ENCODE results near the gene COMMD9.

COMMD9 gene

DNA sequence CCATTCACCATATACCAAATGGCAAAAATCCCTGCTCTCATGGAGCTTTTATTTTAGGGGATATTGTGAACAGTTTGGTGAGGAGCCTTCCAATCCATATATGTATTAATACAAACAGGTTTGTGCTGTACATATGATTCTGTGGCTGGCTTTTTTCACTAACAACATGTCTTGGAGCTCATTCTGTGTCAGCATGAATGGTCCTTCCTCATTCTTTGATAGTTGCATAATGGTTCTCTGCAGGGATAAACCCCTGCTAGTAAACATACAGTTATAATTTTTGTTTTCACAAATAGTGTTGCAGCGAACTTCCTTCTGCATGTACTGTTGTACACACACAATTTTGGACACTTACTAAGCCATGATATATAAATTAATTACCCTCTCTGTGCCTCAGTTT is 15.1 kb upstream of the COMMD9 start:
- no peak overlapping the region for H3K4me3 ChIP-seq (ENCODE audit: low read length)
- DNase-seq (ENCODE audit: low read depth, low spot score) = no peak

GRCh38 chr11:36300650-36301049 is 11.4 kb upstream of the COMMD9 start:
- H3K4me3 ChIP-seq (ENCODE audit: low read length) = no peak overlapping the region
- DNase-seq (ENCODE audit: low read depth, low spot score) = no peak

DNA sequence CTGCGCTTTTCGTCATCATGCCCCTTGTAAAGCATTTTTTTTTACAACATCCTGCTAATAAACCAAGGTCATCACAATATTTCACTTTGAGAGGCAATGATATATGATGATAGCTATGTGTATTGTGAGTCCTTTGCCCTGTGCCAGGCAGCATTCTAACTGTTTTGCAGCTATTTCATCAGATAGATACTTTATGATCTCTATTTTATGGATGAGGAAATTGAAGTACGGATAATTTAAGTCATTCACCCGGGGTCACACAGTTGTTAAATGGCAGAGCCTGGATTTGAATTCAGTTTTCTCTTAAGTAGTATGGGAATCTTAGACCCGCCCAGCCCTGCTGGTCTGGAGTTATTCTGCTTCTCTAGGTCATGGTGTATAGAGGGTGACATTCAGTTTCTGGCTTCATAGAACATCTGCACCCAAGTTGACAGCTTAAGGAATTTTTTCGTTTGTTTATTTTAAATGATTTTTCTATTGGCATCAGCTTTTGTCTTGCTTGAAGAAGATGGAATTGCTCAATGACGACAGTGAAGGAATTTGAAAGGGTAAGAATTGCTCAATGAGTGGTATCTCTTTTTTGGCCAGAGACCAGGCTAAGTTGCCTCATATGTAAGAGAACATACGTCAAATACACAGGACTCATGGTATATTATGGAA is 7.8 kb upstream of the COMMD9 start:
- DNase-seq (ENCODE audit: low read depth, low spot score) = no peak
- H3K4me3 ChIP-seq (ENCODE audit: low read length) = no peak overlapping the region

DNA sequence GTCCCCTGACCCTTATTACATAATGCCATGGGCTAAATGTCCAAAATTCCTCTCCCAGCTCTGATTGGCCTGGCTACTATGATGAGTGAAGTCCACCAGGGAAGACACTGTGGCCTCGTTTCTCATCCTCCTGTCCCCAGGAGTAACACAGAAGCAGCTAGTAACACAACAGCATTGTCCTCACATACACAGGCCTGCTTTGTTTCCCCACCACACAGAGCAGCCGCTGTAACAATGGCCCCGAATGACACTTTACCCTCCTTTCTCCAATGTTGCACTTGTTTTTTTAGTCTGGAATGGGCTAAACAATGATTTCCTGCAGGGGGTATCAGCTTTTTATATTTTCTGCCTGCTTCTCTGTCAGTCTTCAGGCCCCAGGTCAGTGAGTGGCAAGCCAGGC is 6.7 kb upstream of the COMMD9 start, which contains the start of gene PRR5L:
PRR5L (plus strand) TSS at position 363 of the 400 bp plus-strand sequence. CDS start 104,834 bp downstream, outside the sequence.
- H3K4me3 ChIP-seq (ENCODE audit: low read length) = no peak within 1 kb of the TSS
- DNase-seq (ENCODE audit: low read depth, low spot score) = no peak

DNA sequence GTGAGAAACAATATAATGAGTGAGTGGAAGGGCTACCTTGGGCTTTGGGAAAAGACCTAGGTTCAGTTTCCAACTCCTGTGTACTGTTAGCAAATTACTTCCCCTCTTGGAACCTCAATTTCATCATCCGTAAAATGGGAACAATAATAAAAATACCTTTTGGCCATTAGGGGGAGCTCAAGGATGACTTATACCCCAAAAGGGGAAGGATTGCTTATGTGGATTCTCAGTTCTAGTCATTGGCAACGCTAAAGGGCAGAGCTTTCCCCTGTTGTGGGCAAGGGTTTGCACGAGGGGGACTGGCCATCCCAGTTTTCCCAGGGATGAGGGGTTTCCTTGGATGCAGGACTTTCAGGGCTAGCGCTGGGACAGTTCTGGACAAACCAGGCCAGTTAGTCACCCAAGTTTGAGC is 3.1 kb upstream of the COMMD9 start:
- peak; percentile 64 for DNase-seq (ENCODE audit: low read depth, low spot score)
- no peak overlapping the region for H3K4me3 ChIP-seq (ENCODE audit: low read length)

GRCh38 chr11:36288442-36289225 is 590 bp downstream of the COMMD9 start:
- H3K4me3 ChIP-seq (ENCODE audit: low read length) = peak overlapping the region; percentile 90
- DNase-seq (ENCODE audit: low read depth, low spot score) = no peak

GRCh38 chr11:36282926-36283325 is 6.3 kb downstream of the COMMD9 start:
- H3K4me3 ChIP-seq (ENCODE audit: low read length) = no peak overlapping the region
- DNase-seq (ENCODE audit: low read depth, low spot score) = no peak

DNA sequence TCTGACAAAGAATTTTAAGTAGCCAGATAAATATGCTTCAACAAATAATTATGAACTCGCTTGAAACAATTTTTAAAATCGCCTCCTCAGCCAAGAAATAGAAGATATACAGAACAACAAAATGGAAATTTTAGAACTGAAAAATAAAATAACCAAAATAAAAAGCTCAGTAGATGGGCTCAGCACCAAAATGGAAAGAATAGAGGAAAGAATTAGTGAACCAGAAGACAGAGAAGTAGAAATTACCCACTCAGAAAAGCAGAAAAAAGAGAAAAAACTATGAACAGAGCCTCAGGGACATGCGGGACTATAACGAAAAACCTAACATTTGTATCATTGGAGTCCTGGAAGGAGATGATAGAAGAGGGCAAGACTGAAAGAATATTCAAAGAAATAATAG is 7.4 kb downstream of the COMMD9 start:
- H3K4me3 ChIP-seq (ENCODE audit: low read length) = no peak overlapping the region
- no peak for DNase-seq (ENCODE audit: low read depth, low spot score)

DNA sequence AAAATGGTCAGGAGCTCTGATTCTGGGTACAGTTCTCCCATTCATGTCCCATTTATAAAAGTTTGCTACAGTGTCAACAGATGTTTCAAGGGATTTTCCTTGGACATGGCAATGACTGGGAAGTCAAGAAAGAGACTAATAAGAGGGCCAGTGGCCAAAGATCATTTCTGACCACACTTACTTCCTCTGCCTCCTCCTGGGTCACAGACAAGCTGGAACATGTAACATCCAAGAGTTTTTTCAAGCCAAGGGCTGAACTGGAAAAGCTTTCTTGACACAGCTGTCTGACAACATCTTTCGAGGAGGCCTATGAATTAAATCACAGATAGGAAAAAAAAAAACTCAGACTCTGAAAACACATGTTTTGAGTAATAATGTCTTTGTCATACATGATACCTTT is 8.7 kb downstream of the COMMD9 start:
- no peak for DNase-seq (ENCODE audit: low read depth, low spot score)
- no peak overlapping the region for H3K4me3 ChIP-seq (ENCODE audit: low read length)

DNA sequence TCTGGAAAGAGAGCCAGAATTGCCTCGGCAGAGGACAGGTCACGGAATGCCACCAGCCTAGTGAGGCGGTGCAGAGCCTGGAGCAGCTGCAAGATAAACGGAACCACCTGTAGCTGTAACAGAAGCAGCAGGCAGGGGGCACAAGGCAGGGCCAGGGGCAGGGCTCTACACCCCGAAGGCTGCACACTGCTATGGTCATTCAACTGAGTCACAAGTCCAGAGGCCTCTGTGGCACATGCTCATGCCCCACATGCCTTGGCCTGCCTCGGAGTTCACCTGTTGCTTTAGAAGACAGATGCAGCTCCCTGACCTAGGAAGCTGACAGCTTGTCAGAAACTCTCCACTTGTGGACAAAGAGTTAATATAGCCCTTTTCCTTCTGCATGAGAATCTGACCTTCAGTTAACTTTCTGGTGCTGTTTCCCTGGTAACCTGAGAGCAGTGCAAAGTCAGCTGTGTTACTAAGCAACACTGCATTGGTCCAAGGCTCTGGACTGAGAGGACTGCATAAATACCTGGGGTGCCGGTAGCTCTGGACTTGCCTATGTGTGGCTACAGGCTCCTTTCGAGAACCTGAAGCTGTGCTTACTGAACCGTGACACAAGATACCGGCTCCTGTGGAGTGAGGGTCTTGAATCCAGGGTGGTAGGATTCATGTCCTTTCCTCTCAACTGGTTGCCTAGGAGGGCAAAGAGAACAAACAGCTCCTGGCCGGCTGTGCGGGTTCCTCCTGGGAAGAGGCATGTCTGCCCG is 10.5 kb downstream of the COMMD9 start:
- DNase-seq (ENCODE audit: low read depth, low spot score) = no peak

GRCh38 chr11:36274414-36274813 is 14.8 kb downstream of the COMMD9 start:
- DNase-seq (ENCODE audit: low read depth, low spot score) = no peak
- H3K4me3 ChIP-seq (ENCODE audit: low read length) = no peak overlapping the region

More for the DNA sequence above, 10.5 kb downstream of the COMMD9 start:
- H3K4me3 ChIP-seq (ENCODE audit: low read length) = no peak overlapping the region

DNA sequence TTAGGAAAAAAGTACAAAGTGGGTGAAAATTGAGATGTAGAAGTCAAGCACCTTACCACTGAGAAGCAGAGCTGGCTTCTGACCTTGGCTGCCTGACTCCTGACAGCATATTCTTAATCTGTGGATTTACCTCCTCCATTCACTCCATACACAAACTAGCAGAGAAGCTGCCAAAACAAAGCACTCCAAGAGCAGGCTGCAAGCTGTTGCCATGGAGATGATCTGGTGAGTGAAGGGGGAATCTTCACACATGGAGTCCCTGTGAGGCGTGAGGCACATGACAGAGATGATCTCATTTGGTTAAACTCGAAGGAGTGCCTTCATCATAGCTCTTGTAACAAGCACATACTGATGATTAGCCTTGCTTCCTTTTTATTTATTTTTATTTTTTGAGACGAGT is 16.1 kb downstream of the COMMD9 start:
- no peak for DNase-seq (ENCODE audit: low read depth, low spot score)
- no peak overlapping the region for H3K4me3 ChIP-seq (ENCODE audit: low read length)

- no peak for DNase-seq (ENCODE audit: low read depth, low spot score)
- H3K4me3 ChIP-seq (ENCODE audit: low read length) = no peak overlapping the region
These were observed 17.3 kb downstream of the COMMD9 start for GRCh38 chr11:36271794-36272407.

DNA sequence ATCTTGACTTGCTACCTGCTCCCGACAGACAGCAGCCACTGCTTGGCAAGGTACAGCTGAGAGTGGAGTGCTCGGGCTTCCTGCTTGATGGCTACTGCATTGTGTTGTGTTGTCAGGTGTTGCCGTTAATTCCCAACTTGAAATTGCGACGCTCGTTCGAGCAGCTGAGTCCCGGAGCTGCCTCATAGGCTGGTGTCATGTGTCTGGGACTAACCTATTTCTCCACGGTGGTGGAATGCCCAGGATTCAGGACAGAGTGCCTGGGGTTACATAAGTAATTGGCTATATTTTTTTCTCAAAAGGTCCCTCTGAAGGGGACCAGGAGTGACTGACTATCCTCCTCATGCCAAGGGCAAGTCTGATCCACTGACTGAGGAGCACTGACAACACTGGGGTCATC is 18.5 kb downstream of the COMMD9 start:
- DNase-seq (ENCODE audit: low read depth, low spot score) = no peak

DNA sequence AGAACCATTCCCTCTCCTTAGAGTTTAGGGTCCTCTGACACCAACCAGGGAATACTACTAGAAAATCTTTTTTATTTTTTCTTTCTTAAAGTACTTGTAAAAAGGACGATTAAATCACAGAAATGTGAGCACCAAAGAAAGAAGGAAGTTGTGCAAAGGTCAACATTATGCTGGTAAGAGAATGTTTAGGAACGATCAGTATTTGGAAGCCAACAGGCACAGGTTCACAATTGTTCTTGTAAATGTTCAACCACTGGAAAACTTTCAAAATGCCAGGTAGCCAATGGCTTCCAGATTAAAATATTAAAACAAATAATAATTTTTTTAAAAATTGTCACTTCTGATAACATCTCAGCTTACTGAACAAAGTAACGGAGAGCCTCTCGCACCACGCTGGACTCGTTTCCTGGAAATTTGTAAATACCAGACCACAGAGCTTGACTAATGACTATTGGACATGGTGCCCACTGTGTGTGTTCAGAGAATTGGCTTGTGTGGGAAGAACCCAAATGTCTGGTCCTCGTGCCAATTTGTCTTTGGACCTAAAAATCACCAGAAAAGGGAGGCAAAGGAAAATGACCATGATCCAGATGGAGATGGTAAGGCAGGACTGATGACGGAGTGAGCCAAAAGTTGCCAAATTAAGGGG is 20.8 kb downstream of the COMMD9 start:
- no peak overlapping the region for H3K4me3 ChIP-seq (ENCODE audit: low read length)
- no peak for DNase-seq (ENCODE audit: low read depth, low spot score)

More for the DNA sequence above, 18.5 kb downstream of the COMMD9 start:
- H3K4me3 ChIP-seq (ENCODE audit: low read length) = no peak overlapping the region

DNA sequence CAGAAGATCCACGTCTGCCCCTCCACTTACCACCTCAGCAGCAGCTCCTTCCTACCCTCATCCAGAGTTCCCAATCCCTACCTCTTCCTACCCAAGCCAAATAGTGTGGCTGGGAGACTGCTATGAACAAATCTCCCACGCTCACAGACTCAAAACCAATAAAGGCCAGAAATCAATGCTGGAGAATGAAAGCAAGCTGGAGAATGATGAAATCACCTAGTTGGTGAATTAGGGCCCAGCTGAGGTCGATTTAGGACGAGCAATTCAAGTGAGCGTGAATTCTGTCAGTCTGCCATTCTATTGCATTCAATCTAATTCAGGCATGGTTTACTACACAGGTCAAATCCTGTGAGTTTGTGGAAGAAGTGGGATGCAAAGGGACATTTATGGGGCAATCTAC is 22.5 kb downstream of the COMMD9 start:
- DNase-seq (ENCODE audit: low read depth, low spot score) = no peak
- H3K4me3 ChIP-seq (ENCODE audit: low read length) = no peak overlapping the region

- H3K4me3 ChIP-seq (ENCODE audit: low read length) = no peak overlapping the region
- DNase-seq (ENCODE audit: low read depth, low spot score) = peak; percentile 26
These were observed 23.2 kb downstream of the COMMD9 start for GRCh38 chr11:36265793-36266628.

DNA sequence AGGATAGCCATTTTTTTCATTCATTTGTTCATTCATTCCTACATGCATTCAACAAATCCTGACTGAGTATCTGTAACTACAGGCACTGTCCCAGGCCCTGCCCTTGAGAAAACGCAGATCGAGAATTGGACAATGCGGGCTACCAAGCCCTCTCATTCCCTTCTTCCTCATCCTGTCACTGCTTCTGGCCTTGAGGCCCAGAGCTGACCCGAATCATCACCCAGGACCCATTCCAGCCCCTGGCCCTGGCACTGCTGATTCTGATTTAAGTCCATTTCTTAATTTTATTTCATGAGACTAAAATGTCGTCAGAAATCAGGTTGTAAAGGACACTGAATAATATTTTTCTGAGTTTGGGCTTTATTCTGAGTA is 24.3 kb downstream of the COMMD9 start:
- no peak overlapping the region for H3K4me3 ChIP-seq (ENCODE audit: low read length)
- no peak for DNase-seq (ENCODE audit: low read depth, low spot score)
